NOMO-1 (cell line): ENCODE data around the gene MRPL37.
"Not testable (repeated sequence)": the region's sequence is repeated elsewhere in the genome, so short reads cannot be mapped to it uniquely, and the experiment has no call there.

ENCODE experiments used
- DNase-seq, 2 experiments: peaks; one replicate each; lab custom pipeline; 2025; ENCODE audit not compliant: unreplicated experiment in 2 of 2; lab: John Stamatoyannopoulos, UW

The MRPL37 gene

DNA sequence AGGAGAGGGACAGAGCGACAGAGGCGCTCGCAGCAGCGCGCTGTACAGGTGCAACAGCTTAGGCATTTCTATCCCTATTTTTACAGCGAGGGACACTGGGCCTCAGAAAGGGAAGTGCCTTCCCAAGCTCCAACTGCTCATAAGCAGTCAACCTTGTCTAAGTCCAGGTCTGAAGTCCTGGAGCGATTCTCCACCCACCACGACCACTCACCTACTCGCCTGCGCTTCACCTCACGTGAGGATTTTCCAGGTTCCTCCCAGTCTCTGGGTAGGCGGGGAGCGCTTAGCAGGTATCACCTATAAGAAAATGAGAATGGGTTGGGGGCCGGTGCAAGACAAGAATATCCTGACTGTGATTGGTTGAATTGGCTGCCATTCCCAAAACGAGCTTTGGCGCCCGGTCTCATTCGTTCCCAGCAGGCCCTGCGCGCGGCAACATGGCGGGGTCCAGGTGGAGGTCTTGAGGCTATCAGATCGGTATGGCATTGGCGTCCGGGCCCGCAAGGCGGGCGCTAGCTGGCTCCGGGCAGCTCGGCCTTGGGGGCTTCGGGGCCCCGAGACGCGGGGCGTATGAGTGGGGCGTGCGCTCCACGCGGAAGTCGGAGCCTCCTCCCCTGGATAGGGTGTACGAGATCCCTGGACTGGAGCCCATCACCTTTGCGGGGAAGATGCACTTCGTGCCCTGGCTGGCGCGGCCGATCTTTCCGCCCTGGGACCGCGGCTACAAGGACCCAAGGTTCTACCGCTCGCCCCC is at the start of gene MRPL37, which contains the start of gene CYB5RL:
Gene MRPL37, plus strand, starts transcription at position 403 of the 754 bp plus-strand sequence. Its CDS starts 77 bp downstream, at position 480.
Gene CYB5RL, minus strand, starts transcription at position 266 of the 754 bp plus-strand sequence. CDS start 4,414 bp downstream, outside the sequence.
- DNase-seq, result peak; percentile 96 to 99

GRCh38 chr1:54151013-54151412 is 49.0 kb upstream of the MRPL37 start:
- DNase-seq, result no peak

GRCh38 chr1:54152696-54153095 is 47.3 kb upstream of the MRPL37 start, which contains the start of gene CDCP2:
CDCP2 (minus strand) TSS chr1:54153000; CDS start chr1:54152922, 78 bp downstream.
- DNase-seq, result no peak

DNA sequence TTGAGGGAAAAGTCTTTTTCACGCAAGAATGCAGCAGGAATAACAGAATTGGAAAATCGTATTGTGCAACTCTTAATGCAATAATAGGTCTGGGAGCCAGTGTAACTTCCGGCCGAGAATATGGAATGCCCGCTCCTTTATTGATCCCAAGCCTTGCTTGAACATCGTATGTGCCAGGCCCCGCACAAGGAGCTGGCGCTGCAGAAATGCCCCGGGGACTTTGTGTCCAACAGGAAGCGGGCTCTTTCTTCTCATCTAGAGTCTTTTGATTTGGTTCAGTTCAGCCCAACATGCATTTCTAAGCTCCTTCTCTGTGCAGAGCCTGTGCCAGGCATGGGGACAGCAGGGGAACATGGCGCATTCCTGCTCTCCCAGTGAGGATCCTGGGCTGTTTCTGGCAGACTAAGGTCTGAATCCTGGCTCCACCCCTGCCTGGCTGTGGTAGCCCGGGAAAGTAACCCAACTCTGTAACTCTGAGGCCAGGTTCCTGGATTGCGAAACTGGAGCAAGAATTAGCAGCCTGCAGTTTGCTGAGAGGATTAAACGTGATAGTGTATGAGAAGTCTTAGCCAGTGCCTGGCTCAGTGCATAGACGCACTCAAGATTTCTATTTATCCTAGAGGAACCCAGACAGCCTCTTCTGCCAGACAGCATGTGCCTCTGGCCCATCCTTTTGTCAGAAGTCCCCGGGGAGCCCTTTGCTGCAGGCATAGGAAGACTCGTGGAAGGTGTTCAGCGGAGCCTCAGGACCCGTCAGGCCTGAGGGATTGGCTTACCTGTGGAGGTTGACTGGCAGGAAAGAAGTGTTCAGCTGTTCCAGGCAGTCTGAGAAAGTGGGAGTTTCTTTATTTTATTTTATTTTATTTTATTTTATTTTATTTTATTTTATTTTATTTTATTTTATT is 46.2 kb upstream of the MRPL37 start:
- DNase-seq, result peak; percentile 27 to 48

GRCh38 chr1:54156201-54156600 is 43.8 kb upstream of the MRPL37 start:
- DNase-seq, result no peak

- no peak for DNase-seq
Measured at GRCh38 chr1:54156986-54157385, 43.0 kb upstream of the MRPL37 start.

GRCh38 chr1:54157401-54157800 is 42.6 kb upstream of the MRPL37 start:
- no peak for DNase-seq

DNA sequence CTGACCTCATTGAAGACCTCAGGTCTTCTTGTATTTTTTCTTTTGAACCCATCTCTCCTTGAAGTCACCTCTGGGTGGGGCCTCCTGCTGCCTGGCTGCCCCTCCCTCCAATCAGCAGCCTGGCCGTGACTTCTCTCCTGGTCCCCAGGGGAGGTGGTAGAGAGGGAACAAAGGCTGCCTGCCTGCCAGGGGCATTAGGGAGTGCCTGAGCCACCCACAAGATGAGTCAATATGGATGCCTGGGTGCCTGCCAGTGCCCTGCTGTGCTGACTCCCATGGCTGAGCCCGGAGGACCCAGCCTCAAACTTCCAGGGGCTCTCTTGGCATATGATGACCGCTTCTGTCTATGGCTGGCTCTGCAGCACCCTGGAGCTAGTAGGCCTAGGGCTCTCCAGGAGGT is 41.9 kb upstream of the MRPL37 start:
- no peak for DNase-seq

- no peak for DNase-seq
Measured at GRCh38 chr1:54159733-54160316, 40.1 kb upstream of the MRPL37 start.

- no peak for DNase-seq
Measured at GRCh38 chr1:54160351-54160750, 39.6 kb upstream of the MRPL37 start.

GRCh38 chr1:54161495-54162168 is 38.3 kb upstream of the MRPL37 start:
- DNase-seq, result no peak

- no peak for DNase-seq
Measured at GRCh38 chr1:54163051-54163450, 36.9 kb upstream of the MRPL37 start.

- no peak for DNase-seq
Measured at GRCh38 chr1:54163573-54163972, 36.4 kb upstream of the MRPL37 start.

- DNase-seq, result no peak
Measured at GRCh38 chr1:54165146-54165545, 34.8 kb upstream of the MRPL37 start.

DNA sequence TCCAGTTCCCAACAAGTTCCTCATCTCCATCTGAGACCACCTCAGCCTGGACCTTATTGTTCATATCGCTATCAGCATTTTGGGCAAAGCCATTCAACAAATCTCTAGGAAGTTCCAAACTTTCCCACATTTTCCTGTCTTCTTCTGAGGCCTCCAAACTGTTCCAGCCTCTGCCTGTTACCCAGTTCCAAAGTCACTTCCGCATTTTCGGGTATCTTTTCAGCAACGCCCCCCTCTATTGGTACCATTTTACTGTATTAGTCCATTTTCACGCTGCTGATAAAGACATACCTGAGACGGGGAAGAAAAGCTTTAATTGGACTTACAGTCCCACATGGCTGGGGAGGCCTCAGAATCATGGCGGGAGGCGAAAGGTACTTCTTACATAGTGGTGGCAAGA is 33.6 kb upstream of the MRPL37 start:
- not testable (repeated sequence) for DNase-seq

DNA sequence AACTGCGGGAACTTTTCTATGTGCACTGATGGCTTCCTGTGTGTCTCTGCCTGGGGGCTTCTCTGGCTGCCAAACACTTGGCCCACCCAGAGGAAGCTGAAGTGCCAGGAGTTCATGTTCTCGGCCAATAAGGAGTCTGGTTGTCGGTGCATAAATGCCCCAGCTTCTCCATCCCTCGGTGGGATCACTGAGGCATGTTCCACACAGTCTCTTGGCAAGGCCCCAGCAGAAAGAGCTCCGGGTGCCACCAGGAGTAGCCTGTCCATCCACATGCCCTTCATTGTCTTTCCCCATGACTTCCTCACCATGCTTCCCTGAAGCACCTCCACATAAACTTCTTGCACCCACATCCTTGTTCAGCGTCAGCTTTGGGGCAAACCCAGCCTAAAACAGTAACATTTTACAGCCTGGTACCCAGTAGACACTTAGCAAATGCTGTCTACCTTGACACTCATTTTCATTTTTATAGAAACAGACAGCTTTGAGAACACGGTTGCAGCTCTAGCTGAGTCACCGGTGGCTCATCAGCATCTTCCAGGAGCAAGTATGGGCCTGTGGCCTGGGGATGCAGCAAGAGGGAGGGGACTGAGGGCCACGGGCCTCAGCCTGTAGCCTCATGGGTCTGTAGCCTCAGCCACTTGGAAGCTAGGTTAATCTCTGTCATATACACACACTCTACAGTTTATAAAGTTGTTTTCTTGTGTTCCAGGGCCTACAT is 32.4 kb upstream of the MRPL37 start:
- DNase-seq, result no peak

GRCh38 chr1:54168206-54168965 is 31.6 kb upstream of the MRPL37 start:
- no peak for DNase-seq

DNA sequence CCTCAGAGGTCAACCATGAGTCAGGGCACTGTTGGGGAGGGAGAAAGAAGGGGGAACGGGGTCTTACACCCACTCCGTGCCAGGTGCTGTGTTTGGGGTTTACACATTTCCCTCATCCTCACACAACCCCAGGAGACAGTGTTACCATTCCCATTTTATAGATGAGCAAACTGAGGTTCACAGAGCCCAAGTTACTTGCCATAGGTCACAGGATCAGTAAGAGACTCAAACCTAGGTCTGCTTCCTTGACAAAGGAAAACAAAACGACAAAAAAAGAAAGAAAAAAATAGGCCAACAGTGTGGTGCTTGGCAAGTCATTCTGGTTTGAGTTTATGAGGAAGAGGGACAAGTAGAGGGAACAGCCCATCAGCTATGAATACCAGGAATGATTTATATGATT is 30.9 kb upstream of the MRPL37 start:
- DNase-seq, result no peak

DNA sequence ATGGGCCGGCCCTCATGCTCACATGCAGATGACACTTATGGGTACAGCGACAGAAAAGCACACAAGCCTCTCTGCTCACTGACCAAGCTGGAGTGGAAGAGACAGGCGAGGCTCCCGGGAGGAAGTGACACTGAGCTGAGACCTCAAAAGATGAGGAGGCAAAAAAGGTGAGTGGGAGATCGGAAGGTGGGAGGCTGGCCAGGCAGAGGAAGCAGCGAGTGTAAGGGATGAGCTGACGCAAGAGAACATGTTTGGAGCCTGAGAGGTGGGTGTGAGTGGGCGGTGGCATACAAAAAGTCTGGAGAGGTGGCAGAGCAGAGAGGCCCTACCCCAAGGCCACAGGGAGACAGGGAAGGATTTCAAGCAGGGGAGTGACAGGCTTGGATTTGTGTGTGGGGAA is 29.0 kb upstream of the MRPL37 start:
- DNase-seq, result no peak
